HG03025 (cell line): ENCODE data around the gene CLDN18.

Source experiments
- ATAC-seq: cut with Tn5 transposase; IDR thresholded peaks from one replicate; pipeline ENCODE4 v1.9.1; 2021; ENCODE audit warnings: mild to moderate bottlenecking, moderate library complexity; ENCODE audit not compliant: unreplicated experiment, low FRiP score

CLDN18 gene

DNA sequence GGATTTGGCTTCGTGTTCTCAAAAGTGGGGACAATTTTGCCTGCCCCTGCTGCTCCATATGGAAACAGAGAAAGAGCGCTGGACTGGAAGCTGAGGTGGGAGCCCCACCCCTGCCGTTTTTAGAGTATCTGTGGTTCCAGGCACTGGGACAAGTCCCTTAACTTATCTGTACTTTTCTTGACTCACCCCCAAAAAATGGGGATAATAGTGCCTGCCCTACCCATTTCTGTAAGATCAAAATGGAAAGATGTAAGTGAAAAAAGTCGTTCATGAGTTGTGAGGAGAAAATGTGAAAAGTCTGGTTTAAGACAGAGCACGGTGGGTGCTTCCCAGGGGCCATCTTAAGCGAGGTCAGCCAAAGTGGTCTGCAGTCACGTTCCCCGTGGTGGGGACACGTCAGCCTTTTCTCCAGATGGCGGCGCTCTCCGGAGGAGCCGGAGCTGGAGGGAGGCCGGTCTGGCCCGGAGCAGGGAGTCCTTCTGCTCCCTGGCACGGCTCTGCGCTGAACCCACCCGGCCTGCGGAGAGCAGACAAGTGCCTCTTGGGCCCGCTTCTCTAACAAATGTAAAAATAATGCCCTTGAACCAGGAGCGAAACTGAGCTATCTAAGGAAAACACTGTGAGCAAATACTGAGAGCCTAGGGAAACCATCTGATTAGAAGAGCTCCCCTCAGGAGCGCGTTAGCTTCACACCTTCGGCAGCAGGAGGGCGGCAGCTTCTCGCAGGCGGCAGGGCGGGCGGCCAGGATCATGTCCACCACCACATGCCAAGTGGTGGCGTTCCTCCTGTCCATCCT lies at the start of gene CLDN18:
Gene CLDN18 (plus strand): TSS at position 690 of the 797 bp plus-strand sequence. CDS start 61 bp downstream, at position 751.
- ATAC-seq = no peak

DNA sequence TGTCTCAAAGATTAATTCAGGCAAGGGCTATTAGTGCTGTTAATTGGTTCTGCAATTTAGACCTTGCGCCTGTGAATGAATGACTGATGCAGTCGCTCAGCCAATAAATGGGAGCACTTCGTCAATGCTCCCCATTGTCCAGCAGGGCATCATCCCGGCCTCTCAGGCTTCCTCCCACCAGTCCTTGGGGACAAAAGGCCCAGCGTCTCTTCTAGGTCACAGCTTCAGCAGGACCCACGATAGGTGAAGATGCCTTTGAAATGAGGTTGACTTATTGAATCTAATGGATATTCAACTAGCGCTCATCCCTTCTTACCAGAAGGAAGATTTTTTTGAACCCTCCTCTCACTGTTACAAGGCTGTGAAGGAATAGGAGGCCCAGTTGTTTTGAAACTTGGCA lies 47.7 kb upstream of the CLDN18 start:
- ATAC-seq = no peak

DNA sequence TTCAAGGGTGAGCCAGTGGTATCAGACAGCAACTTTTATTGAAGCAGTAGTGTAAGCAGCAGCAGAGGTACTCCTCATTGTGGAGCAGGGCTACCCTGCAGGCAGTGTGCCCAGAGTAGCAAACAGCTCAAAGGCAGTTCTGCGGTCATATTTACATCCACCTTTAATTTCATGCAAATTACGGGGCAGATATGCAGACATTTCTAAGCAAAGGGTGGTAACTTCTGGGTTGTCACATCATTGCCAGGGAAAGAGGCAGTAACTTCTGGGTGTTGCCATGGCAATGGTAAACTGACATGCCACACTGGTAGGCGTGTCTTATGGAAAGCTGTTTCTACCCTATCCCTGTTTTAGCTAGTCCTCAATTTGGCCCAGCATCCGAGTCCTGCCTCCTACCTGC lies 46.5 kb upstream of the CLDN18 start:
- no peak for ATAC-seq

DNA sequence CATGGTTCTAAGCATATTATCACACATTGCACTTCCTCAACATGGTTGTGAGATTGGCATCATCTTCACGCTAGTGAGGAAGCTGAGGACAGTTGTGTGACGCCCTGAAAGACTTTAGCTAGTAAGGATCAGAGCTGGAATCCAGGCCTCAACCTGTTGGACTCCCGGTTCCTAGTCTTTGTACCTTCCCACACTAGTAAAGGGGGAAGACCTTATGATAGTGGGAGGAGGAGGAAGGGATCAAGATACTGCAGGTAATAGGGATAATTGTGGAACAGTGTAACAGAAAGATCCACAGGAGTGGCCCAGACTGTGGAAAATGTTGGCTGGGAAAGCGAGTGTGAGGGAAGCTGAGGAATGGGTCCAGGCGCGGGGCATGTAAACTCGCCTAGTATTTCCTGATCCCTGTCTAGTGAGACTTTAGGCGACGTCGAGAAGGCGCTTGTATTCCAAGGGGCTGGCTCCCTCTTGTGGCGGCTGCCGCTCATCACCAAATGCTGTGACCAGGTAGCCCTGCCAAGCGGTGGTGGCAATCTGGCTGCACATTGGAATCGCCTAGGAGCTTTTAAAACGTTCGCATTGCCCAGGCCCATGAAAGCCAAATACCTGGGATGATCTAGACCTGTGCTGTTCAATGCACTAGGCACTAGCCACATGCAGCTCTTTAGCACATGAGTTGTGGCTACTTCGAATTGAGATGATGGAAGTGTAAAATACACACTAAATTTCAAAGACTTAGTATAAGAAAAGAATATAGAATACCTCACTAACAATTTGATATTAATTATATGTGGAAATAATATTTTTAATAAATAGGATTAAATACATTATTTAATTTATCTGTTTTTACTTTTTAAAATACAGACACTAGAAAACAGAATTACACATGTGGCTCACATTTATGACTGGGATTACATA lies 38.8 kb upstream of the CLDN18 start:
- ATAC-seq = no peak

DNA sequence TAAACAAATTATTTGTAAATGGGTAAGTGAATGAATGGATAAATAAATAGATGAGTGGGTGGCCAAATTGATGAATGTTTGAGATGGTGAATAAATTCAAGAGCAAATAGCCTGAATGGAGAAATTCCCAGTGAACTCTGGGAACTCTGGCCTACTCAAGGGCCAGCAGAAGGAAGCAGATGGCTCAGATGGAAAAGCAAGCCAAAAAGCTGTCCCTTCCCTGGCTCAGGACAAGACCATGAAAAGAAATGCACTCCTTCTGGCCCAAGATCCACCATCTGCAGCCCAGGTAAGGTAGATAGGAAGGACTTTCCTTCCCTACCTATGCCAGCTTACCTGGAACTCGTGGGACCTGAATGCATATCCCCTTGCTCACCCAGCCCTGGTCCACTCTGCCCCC lies 37.6 kb upstream of the CLDN18 start:
- ATAC-seq = no peak

DNA sequence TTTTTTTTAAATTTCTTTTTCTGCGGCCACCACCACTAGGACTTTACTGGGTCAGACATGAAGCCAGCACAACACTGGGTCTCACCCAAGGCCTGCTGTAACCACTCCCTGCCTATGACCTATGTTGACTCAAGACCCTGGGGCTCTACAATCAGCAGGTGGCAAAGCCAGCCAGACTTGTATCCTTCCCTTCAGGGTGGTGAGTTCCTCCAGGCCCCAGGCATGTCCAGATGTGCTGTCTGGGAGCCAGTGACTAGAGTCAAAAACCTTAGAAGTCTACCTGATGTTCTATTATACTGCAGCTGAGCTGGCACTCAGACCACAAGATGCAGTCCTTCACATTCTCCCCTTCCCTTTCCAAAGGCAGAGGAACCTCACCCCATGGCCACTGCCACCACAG lies 31.6 kb upstream of the CLDN18 start:
- ATAC-seq = no peak

DNA sequence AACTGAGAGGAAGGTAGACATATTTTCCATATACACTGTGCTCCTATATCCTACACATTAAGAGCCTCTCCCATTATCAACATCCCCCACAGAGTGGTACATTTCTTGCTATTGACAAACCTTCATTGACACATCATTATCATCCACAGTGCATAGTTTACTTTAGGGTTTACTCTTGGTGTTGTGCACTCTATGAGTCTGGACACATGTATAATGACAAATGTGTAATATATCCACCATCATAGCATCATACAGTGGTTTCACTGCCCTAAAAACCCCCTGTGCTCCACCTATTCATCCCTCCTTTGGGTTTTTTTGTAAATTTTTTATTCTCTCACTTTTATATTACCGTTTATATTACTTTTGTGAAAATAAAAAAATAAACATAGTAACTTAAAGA lies 22.2 kb upstream of the CLDN18 start:
- no peak for ATAC-seq

DNA sequence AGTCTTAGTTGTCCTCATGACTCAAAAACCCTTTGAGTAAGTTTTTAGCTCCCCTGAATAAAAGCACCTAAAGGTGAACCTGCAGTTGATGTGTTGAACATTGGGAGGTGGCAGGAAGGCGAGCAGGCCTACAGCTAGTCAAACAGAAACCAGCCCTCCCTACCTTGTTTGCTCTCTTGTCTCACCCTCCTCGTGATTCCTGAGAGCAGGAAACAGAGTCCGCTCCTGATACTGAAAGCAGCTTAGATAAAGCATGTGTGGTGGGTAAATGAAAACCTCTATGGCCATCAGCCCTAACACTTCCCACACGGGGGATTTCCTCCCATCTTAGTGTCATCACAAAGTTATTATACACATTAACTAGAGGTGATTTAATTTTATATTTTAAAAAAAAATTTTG lies 21.8 kb upstream of the CLDN18 start:
- peak; percentile 70 for ATAC-seq

DNA sequence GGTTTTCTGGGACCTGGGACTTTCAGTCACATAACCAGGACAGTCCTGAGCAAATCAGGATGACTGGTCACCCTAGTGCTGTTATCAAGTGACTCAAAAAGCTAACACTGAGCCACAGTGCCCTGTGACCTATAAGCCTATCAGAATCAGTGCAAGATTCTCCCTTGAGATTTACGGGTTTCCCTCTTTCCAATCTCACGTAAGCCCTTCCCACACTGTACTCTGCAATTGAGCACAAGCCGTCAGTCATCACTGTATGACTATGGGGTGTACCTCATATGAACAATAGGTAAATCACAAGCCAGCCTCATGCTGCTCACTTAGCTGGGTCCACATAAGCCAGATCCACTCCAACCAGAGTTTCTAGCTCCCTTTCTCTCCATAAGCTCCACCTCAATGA lies 21.0 kb upstream of the CLDN18 start:
- peak; percentile 67 for ATAC-seq

DNA sequence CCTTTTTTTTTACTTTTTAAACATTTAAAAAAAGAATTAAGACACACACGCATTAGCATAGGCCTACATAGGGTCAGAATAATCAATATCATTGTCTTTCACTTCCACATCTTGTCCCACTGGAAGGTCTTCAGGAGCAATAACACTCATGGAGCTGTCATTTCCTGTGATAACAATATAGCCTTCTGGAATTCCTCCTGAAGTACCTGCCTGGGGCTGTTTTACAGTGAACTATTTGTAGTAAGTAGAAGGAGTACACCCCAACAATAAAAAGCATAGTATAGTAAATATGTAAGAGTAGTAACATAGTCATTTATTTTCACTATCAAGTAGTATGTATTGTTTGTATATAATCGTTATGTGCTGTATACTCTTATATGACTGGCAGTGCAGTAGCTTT lies 19.5 kb upstream of the CLDN18 start:
- ATAC-seq = no peak

DNA sequence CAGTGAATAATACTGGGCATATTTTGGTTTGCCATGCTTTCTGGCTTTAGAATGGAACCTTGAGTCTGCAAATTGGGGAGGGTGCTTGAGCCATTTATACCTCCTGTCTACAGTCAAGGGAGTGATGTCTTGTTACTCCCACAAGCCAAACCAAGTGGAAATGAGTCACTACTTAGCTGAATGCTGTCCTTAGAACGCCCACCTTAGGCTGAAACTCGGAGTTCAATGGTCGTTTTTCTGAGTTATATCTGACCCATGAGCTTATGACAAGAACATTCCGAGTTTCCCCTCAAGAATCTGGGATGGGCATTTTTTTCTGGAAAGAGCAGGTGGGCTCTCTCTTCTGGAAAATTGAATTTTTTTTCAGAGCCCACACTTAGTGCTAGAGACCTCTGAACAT lies 17.4 kb upstream of the CLDN18 start:
- no peak for ATAC-seq

DNA sequence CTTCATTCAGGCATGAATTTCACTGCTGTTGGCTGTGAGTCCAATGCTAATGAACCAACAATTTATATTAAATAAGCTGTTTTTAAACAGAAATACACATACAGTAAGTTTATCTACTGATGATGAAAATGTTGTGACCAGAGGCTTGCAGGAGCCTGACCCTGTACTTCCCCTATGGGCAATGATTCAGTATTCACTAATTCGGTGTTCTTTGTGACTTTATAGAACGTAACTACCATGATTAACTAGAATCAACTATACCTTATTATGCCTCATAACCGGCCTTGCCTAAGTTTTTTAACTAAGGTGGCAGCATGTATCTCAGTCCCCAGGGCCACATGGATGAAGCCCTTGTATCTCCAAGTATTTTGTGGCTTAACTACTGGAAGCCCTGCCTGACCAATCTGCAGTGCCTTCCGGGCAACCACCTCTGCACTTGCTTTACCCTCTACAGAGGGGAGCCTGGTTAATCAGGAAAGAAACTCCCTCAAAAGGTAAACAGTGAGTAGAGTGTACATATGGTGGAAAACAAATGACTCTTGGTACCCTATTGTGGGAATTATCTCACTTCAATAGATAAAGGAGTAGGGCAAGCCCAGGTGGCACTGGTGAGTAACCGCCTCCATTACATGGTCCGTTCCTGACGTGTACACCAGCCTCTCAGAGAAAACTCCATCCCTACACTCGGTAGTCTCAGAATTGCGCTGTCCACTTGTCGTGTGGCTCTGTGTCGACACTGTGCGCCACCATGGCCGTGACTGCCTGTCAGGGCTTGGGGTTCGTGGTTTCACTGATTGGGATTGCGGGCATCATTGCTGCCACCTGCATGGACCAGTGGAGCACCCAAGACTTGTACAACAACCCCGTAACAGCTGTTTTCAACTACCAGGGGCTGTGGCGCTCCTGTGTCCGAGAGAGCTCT lies 11.6 kb upstream of the CLDN18 start:
- ATAC-seq = no peak

DNA sequence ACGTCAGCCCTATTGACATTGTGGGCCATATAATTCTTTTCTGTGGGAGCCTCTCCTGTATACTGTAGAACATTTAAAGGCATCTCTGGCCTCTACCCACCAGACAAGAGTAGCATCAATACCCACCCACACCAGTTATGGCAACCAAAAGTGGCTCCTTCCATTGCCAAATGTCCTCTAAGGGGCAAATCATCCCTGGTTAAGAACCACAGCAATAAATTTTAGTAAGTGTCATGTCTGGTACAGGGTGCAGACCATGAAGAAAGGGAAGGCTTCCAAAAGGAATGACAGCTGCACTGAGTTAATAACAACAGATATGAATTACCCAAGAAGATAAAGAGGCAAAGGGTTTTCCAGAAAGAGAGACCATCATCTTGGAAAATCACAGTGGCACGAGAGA lies 6.9 kb upstream of the CLDN18 start:
- no peak for ATAC-seq

DNA sequence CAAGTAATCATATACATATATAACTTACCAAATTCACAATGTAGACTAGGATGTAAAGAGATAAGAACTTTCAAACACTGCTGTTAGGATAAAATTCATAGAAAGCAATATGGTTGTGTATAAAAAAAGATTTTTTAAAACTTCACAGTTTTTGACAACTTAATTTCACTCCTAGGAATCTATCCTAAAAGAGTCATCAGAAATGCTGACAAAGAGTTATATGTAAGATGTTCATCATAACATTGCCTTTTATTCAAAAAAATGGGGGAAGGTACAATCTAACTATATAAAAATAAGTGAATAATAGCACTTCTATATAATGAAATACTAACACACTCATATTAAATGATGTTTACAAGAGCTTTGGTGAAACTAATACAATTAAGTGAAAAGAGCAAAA lies 4.3 kb upstream of the CLDN18 start:
- no peak for ATAC-seq

DNA sequence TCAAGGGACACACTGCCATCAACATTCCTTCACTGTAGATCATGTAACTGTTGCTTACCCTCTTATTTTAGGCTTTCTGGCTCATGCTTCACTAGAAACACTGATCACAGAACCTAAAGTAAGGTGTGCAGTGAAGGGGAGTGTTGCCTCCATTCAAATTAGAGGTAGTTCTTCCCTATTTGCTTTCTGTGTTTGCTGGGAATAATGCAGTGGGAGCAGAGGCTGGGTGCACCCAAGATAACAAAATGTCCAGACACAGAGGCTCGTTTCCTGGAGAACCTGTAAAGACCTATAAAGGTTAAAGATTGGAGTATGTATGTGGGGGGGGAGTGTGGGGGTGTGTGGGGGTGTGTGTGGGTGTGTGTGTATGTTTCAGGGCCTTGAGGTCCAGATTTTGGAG lies 2.1 kb upstream of the CLDN18 start:
- no peak for ATAC-seq

DNA sequence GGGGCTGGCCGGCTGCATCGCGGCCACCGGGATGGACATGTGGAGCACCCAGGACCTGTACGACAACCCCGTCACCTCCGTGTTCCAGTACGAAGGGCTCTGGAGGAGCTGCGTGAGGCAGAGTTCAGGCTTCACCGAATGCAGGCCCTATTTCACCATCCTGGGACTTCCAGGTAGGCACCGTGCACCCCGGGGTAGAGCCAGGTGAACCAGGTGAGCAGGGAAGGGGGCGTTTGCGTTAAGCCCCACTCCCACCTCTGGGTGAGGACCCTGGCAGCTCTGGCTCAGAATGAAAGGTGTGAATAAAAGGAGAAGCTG lies 267 bp downstream of the CLDN18 start:
- no peak for ATAC-seq

DNA sequence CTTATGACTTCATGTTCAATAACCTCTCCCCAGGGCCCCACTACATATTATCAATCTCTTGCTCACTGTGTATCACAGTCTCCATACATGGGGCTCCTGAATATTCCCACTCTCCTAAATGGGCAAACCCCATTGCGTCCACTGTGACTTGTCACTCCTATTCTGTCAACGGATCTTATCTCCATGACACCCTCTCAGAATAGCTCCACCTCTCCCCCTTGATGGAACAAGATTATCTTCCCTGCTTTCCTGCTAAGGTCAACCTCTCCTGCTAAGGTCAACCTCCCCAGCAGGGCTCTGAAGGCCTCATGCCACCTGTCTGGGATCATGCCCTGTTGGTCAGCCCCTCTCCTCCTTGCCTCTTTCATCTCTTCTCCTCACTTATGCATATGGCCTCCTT lies 1.8 kb downstream of the CLDN18 start:
- ATAC-seq = no peak

DNA sequence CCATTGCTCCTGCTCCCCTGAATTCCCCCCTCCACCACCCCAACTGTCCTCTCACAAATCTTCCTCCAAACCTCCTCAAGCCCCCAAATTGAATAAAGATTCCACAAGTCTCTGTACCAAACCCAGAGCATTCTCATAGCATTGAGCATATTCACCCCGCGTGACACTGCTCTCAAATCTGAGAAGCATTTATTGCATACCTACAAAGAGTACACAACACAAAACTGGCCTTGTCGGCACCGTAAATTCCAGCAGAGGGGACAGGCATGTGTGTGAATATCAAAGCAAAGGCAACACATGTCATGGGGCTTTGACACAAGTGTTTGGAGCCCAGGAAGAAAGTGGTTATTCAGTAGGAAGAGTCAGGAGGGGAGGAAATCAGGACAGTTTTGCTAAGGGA lies 2.6 kb downstream of the CLDN18 start:
- ATAC-seq = no peak

DNA sequence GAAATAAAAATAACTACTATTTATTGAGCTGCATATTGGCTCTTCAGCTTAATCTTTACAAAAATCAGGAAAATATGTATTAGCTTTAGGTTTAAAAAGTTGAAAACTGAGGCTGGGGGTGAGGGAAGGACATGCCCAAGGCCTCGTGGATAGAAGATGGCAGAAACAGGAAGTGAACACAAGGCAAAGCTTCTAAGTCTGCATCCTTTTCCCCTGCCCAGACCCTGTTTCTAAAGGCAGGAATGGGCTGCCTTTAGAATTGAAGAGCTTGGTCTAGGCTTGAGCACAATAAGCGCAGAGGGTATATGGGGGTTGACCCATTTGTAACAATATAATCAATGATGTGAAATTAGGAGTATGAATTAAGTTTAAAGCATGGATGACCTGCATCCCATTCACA lies 6.1 kb downstream of the CLDN18 start:
- no peak for ATAC-seq

DNA sequence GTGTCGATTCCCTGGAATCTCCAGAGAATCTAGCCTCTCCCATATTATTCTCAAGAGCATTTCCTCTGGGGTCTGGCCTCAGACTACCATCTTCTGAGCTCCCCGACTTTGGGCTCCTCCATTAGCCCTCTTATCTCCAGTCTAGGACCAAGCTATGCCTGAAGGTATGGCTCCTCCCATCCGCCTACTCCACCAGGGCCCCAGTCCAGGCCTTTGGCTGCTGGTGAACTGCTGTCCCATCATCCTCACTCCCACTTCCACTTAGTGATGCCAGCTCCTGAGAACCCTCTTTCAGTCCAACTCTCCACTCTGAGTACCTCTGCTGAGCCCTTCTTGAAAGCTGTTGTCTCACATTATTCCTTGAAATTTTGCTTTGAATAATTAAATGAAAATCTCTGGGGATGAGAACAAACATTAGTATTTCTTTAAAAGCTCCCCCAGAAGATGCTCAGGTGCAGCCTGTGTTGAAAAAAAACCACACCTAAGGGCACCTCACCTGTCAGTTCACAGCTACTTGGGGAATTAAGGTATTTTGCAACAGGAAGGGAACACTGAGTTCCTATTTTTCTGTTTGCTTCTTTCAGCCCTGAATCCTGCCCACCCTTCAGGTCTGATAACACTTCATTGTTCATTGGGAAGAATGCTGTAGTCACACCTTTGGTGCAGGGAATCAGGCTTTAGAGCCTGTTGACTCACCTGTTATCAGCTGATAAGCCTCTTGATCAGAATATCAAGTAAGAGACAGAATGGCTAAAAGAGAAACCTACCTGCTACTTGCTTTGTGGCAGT lies 9.5 kb downstream of the CLDN18 start:
- no peak for ATAC-seq
